LoVo (cell line): Measurements from ENCODE around the gene LRRC7.

Experiments used
- DNase-seq: peaks from one replicate; pipeline ENCODE4 v3.0.0-alpha.2; 2016; ENCODE audit warnings: low spot score

Gene LRRC7

DNA sequence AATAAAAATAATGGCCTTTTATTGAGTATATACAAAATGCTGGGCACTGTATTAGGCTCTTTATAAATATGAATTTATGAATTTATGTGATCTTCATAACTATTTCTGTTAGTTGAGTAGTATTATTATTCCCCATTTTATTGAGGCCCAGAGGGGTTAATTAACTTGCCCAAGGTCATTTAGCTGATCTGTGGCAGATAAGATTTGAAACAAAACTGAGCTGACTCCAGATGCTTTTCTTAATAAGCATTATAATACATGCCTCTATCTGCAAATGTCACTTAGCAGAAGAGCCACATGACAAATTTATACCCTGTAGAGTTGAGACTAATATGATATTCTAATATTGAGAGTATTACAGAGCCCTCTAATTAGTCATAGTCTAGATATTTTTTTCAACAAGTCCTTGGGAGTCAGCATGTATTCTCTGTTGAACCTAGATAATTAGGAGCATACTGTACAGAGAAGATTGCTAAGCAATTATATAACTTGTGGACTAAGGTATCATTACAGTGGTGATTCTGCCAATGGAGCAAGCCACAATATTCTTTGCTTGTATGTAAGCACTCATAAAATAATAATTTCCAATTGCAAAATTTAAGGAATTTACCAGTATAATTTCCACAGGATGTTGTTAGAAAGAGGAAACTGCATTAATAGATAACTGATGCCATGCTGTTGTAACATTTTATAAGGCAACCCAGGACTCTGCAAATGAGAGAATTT is 525.7 kb downstream of the LRRC7 start:
- DNase-seq: no peak

GRCh38 chr1:70101231-70101630 is 533.5 kb downstream of the LRRC7 start:
- no peak for DNase-seq

- no peak for DNase-seq
Observed at GRCh38 chr1:70101774-70102173, 534.1 kb downstream of the LRRC7 start.

DNA sequence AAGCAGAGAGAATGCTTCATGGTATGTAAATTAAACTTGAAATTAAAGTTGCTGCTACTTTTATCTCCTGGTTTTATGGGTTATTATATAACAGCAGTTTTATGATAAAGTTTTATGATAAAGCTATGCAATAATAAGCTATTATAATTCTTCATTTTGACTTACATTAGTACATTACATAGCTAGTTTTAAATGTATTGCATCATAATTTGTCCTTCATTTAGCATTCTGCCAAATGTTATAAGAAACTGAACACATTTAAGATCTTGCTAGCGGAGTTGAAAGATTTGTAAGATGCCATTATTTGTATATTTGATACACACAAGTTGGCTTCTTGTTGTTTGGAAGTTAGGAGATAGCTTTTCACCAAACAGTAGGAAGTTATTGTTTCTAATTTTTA is 536.0 kb downstream of the LRRC7 start:
- no peak for DNase-seq

DNA sequence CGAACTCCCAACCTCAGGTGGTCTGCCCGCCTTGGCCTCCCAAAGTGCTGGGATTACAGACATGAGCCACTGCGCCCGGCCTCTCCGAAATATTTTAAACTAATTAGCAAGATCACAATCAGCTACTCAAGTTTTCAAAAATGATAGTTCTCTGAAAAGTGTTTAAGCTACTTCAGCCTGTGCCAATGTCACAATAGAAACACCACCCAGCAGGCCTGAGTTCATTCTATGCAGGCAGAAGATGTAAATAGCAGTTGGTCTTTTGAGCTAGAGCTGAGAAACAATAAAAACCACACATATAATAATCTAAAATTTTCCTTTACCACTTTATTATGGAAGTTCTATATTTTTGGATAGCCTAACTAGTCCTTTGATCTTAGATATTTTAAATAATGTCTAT is 541.5 kb downstream of the LRRC7 start:
- no peak for DNase-seq

- no peak for DNase-seq
Observed at GRCh38 chr1:70112838-70113237, 545.1 kb downstream of the LRRC7 start.

- DNase-seq: no peak
Observed at GRCh38 chr1:70115315-70115714, 547.6 kb downstream of the LRRC7 start.

DNA sequence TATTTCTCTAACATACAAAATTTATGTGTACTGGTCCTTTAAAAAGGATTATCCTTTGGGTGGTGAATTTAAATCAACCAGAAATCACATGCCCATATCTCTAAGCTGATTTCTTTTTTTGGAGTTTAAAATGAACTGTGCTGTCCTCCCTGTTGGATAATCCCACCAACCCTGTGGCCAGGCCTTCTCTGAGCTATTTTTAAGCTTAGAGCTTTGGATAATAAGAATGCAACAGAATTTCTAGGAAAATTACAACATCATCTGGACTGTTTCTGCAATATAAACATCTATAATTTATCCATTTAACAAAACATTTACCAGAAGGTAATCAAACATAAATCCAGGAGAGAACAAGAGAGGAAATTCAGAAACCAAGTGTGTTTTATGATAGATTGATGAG is 549.3 kb downstream of the LRRC7 start:
- DNase-seq: no peak

DNA sequence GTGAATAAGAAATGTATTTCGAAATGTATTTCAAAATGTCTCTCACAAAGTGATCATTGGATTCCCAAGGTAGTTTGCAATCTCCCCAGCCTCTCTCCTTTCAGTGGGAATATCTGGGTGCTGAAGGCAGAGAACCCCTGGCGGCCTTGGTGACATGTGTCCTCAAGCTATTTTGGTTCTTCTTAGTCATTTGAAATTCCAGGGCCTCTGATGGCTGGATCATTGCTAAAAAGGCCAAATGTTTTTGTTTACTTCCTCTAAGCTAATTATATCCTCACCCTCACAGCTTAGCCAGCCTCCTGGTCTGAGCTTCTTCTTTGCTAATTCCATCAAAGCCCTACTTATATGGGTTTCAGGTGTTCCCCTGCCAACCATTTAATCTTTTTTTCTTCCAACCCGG is 566.4 kb downstream of the LRRC7 start:
- DNase-seq: no peak

DNA sequence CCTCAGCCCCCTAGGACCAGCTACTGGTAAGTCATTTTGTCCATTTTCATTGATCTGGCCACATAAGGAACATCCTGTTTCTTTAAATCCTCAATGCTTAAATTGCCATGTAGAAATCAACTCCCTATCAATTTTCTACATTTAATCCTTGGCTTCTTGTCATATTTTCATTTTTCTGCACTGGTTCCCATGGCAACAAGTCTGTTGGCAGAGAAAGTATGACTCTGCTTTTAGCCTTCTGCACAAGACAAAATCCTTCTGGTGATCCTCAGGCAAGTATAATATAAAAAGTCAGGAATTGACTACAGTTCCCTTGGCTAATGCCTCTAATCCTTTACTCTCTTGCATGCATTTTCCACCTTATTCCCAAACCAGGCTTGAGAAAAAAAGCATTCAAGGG is 572.6 kb downstream of the LRRC7 start:
- DNase-seq: no peak

- DNase-seq: no peak
Observed at GRCh38 chr1:70140894-70141293, 573.2 kb downstream of the LRRC7 start.

- no peak for DNase-seq
Observed at GRCh38 chr1:70142075-70142474, 574.4 kb downstream of the LRRC7 start.

DNA sequence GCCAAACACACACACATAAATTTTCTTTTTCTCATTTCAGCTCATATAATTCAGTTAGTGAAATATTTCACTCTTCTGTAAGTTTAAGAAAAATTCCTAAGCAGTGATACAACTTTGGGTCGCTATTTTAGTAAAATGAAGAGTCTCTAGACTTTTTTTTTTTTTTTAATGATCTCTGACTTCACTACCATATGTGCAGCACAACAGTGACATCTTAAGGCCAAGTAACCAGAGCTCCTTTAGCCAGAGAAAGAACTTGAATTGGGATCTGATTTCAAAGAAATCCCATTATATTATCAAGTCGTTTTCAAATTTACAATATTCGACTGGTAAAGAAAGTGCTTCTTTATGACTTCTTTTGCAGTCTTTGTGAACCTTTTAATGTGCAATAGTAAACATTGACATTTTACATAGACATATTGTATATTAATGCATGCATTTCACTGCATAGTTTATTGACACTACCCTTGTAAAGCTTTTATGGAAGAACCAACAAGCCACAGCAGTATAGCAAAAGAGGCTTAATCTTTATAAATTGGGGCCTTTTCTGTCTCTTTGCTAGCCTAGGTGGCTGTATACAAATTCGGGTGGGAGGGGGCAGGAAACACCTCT is 575.4 kb downstream of the LRRC7 start:
- DNase-seq: no peak

DNA sequence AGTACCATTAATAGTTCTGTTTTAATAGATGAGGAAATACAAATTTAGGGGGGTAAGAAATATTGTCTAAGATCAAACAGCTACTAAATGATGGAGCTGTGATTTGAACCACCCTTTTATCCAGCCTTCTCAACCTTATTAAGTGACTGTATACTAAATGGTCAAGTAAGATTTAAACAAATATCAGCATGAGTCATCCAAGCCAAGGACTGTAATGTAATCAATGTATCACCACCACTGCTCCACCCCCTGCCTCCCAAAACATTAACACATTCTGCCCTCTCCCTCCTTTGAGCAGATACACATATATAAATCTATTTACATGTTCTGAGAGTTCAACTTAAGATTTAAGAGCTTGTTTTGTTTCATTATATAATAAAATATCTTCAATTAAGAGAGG is 578.8 kb downstream of the LRRC7 start:
- DNase-seq: no peak

DNA sequence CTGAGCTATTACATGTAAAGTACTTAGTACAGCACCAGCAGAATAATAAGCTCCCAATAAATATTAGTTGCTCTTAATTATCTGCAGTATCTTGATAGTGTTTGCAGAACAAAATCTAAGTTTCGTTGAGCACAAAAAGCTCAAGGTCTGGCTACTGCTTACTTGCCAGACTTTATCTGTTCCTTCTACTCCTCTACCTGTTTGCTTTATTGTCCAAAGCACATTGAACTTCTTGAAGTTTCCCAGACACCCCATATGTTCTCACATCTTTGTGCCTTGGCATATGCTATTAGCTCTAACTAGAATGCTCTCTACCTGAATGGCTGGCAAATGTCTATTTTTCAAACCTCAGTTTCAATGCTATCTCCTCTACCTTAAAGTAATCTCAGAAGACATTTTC is 582.7 kb downstream of the LRRC7 start:
- DNase-seq: no peak

GRCh38 chr1:70153739-70154138 is 586.0 kb downstream of the LRRC7 start:
- no peak for DNase-seq

DNA sequence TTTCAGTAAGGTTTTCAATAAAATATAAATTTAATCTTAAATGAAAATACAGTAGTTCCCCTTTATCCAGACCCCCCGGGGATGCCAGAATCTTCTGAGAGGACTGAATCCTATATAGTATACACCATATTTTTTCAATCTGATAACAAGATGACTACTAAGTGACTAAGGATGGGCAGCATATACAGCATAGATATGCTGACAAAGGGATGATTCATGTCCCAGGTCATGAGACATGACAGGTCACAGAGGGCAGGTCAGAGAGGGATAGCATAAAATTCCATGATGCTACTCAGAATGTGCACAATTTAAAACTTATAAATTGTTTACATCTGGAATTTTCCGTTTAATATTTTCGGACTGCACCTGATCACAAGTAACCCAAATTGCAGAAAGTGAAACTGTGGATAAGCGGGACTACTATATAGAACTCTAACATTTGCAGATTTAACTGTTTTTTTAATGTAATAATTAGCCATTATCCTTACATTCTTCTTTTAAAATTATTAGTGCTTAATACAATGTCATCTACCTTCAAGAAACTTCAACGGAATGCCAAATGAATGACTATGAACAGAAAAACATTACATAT is 588.9 kb downstream of the LRRC7 start:
- DNase-seq: no peak

DNA sequence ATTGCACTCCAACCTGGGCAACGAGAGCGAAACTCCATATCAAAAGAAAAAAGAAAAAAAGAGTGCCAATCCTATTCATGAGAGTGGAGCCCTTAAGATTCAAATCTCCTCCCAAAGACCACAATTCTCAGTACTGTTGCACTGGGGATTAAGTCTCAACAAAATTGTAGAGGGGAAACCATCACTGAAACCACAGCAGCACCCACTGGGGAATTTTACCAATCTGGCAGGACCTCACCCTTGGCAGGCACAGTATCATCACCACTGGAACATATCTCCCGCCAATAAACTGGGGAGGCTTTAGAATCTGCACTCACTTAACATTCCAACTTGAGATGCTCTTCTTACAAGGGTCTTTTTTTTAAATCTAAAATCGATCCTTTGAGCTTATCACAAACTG is 596.6 kb downstream of the LRRC7 start:
- no peak for DNase-seq

DNA sequence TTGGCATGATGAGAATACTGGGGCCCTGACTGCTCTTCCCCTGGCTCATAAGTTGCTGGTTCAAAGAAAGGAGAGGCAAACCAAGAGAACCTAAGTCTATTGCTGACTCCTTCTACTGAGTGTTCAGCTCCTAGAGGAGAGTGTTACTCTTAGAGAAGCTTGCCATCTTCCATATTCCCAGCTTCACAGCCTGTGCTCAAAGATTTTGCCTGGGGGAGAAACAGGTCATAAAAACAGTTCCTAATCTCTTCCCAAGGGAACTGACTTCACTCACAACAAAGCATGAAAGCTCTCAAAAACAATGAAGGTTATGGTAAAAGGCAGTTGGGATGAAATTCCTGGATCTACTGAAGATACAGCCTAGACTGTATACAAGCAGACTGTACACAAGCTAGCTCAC is 600.6 kb downstream of the LRRC7 start:
- DNase-seq: no peak

DNA sequence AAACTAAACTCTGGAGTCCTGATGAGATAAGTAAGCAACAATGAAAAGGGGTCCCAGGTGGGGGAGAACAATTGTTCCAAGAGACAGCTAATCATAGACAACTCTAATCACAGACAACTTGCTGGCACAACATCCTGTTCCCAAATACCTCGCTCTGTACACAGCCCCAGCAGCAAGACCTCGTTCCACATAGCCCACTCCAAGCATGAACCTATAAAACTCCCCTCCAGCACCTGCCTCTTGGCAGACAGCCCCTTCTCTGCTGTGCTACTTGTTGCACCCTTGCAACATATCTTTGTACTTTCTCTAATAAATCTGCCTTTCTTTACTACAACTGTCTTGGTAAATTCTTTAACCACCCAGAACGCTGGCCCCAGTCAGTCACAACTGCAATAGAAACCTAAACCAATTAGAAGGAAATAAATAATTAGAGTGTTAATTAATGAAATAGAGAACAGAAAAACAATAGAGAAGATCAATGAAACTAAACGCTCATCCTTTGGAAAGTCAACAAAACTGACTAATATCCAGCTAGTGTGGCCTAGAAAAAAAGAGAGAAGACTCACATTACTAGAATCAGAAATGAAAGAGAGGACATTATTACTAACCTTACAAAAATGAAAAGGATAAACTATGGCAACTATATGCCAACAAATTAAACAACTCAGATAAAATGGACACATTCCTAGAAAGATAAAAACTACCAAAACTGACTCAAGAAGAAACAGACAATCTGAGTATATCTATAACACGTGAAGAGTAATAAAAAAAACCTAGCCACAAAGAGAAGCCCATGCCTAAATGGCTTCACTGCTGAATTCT is 601.5 kb downstream of the LRRC7 start:
- DNase-seq: no peak

GRCh38 chr1:70171512-70171911 is 603.8 kb downstream of the LRRC7 start:
- DNase-seq: no peak
